GOT3 (cell line): ENCODE data around the gene PTPRT.

Experiments used
- DNase-seq: peaks from one replicate; lab custom pipeline; 2025; ENCODE audit warnings: mixed read lengths; lab: John Stamatoyannopoulos, UW

PTPRT gene

DNA sequence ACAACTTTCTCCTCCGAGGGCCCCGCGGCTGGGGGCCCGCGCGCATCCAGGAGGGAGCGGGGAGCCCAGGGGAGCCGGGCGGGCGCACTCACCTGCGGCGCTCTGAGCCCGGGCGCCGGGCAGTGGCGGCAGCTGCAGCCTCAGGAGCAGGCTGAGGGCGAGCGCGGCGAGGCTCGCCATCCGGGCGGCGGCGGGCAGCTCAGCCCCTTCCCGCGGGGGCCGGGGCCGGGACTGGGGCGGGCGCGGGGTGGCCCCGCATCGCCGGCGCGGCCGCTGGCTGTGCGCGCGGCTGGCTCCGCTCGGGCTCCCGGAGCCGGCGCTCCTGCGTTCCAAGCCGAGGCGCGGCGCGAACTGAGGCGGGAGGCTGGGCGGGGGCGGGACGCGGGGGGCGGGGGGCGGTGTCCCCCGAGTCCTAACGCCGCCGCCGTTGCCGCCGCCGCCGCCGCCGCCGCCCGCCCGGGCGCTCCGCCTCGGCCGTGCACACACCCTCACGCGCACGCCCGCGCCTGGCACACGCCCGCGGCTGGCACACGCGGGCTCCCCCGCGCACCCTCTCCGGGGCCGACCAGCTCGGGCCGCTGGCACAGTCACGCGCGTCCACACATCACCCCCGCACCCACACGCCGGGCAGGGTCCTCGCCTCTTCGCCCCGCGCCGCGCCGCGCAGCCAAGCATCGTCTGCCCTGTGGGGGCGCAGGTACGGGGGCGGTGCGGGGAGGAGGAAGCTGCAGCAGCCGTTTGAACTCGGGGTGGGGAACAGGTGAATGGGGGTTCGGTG, at the start of gene PTPRT:
PTPRT (minus strand) TSS at position 353 of the 778 bp plus-strand sequence; CDS start at position 180, 173 bp downstream.
- DNase-seq, result no peak

DNA sequence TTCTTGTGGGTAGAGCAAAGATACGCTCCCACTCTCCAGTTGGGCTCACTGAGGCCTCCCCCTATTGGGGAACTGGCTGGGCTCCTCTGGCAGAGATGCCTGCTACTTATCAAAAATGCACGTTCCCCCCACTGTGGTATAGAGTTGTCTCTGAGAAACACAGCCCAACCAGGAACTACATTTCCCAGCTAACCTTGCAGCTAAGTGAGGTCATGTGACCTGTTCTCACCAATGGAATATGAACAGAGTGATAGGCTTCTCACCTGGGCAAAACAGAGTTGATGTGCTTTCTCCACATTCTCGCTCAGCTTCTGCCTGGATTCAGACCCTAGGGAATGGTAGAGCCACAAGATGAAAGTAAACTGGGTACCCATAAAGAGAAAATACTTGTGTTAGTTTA, 49.1 kb upstream of the PTPRT start:
- DNase-seq, result no peak

DNA sequence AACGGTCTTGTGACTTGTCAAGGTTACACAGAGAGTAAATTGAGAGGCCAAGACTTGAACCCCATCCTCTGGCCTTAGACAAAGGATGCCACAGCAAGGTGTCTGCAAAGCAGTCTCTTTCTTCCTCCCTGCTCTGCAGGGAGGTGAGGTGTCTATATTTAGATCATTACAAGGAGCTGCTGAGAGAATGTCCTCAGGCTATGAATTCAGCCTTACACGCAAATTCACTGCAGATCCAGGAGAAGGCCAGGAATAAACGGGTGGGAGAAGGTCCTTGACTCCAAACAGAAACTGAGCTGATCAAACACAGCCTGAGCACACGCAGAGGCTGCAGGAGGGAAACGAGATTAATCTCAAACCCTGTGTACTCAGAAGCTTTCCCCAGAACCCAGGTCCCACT, 48.6 kb upstream of the PTPRT start:
- no peak for DNase-seq

DNA sequence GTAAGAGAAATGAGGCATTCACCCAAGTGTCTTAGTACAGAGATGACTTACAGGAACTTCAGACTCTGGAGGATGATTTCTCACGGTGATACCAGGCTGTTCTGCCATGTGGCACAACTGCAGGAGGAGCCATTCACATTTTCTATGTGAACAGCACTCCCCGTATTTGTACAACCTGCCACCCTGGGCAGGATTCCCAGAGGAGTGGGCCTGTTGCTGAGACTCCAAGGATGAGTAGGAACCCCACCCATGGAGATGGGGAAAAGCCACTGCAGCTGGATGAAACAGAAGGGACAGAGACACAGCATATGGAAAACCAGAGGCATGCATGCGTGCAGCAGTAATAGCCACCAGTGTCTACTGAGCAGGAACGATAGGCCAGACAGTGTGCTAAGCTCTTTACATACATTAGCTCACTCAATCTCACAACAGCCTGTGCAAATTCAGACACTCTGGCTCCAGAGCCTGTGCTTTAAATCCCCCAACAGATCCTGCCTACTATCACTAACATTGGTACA, 48.0 kb upstream of the PTPRT start:
- no peak for DNase-seq

DNA sequence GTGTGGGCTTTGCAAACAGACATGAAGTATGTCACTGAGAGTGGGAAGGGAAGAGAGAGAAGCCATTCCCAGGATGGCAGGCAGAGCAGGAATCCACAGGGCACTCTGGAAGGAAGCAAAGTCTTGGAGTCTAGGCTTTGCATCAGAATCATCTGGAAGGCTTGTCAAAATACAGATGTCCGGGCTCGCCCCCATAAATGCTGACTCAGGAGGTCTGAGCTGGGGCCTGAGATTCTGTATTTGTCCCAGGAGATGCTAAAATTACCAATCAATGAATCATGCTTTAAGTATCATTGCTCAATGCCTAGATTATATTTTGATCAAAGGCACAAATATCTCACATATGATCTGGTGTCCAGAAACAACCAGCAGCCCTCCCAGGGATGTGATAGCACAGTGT, 46.3 kb upstream of the PTPRT start:
- no peak for DNase-seq

DNA sequence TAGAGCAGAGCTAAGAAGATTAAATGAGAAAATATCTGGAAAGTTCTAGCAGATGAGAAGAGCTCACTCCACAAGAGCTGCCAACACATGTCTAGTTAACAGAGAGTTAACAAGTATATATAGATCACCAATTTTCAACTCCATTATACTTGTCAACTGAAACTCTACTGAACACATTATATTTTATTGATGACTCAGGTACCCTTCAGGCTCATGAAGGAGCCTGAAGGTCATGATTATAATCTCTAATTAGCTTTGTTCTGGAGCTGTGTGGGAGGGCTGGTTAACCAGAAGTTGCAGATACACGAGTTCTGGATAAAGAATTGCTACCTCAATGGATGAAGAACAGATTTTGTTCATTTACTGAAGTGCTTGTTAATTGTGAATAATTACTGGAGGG, 42.1 kb upstream of the PTPRT start:
- no peak for DNase-seq

DNA sequence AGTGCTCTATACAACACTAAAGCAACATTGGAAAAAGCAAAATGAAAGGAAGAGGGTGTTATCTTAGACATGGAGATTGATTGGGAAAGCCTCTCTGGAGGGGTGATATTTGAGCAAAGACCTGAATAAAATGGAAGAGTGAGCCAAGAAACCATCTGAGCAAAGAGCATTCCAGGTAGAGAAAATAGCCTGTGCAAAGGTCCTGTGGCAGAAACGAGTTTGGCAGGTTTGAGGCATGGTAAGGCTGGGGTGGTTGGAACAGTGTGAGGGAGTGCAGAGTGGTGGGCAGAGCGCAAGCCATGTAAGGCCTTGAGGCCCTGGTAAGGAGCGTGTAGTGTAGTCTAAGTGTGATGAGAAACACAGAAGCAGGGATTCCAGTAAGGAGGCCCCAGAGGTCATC, 40.0 kb upstream of the PTPRT start:
- no peak for DNase-seq

DNA sequence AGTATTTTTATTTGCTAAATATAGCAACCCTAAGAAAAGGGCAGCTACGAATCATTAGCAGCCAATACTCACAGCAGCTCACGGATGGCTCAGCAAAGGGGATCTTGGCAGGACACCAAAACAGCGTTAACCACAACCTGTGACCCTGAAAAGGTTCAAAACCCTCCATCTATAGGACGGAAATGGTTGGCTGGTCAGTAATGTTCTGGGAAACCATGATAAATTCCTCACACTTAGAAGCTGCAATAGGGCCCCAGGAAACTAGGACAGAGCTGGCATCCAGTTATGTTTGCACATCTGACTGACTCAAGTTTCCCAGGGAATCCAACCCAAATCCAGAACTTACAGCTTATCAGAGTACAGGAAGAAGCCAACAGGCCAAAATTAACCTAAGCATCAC, 30.9 kb upstream of the PTPRT start:
- no peak for DNase-seq

DNA sequence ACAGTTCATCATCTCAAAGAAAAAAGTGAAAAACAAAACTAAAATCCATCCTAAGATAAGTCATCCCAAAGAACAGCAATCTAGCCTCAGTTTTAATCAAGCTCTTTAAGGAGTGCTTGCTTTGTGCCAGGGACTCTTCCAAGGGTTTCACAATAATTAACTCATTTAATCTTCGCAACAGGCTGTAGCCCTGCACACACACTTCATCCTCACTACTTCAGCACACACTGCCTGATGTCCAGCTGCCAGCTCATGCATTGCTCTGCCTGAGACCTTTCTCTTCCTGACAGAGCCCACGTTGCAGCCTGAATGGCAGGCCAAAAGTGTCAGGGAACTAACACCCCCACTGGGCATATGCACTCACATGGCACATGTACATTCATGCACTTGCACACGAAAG, 21.2 kb upstream of the PTPRT start:
- no peak for DNase-seq

DNA sequence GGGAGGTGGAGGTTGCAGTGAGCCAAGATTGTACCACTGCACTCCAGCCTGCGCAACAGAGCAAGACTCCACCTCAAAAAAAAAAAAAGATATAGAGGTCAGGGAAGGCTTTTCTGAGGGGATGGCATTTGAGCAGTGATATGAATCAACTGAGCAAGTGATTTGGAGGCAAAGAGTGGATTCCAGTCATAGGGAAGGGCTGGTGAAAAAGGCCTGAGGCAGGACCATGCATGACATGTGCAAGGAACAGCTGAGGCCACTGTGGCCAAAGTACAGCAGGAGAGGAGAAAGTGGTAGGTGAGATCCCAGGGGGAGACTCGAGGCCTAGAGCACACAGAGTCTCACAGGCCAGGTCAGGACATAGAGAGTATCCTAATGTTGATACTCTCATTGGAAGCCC, 20.1 kb upstream of the PTPRT start:
- no peak for DNase-seq

DNA sequence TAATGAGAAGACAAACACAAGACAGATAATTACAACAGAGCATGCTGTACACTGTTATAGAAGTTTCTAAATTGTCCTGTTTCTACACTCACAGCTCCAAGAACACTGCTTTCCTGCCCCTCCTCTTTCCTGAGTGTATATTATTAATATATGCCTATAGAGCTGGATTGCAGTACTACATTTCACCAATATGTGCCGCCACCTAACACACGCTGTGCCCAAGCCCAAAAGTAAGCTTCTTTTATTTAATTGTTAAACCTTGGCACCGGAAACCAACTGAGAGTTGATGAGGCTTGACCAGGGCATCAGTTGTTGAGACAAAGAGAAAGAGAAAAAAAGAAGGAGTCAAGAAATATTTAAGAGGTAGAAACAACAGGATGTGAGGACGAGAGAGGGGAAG, 16.0 kb upstream of the PTPRT start:
- DNase-seq, result no peak

DNA sequence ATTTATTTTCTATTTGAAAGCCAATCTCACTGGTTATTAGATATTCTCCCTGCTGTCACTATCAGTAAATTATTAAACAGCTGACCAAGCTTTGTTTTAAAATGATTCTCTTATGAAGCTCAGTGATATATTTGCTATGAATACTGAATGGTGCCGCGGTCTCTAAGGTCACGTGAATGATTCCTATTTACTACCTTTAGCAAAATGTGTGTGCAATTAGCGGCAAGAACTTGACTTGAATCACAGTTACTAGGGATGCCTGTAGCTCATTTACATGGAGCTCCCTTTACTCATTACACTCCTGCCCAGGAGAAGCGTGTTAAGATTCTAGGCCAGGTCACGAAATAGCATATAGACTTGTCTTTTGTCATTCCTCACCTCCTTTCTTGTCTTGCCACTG, 12.4 kb upstream of the PTPRT start:
- DNase-seq, result no peak

DNA sequence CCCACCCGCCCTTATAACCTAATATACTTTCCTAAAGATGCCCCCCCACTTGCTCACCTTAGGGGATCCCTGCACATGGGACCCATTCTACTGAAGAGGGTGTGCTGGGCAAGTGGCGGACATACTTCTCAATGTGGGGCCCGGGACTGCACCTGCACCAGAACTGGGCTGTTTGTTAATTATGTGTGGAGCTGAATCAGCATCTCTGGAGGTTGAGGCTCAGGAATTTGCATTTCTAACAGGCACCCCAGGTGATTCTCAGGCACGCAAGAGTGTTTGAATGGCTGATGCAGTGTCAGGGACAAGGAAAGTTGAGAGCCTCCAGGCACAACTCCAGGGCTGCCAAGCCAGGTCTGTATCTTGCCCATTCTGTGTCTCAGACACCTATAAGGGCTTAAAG, 8.9 kb upstream of the PTPRT start:
- no peak for DNase-seq

DNA sequence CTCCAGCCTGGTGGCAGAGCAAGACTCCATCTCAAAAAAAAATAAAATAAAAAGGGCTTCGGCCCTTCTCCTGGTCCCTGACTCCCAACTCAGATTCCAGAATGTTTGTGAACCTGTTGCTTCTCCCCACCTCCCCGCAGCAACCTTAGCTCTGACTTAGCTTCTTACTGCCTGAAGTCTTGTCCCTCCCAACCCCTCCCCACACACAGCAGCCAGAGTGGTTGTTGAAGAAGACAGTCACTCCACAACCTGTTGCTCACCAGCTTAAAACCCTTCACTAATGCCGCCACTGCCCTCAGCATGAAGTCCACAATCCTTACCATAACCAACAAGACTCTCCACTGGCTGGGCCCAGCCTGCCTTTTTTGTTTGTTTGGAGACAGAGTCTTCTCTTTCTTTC, 6.5 kb upstream of the PTPRT start:
- no peak for DNase-seq

DNA sequence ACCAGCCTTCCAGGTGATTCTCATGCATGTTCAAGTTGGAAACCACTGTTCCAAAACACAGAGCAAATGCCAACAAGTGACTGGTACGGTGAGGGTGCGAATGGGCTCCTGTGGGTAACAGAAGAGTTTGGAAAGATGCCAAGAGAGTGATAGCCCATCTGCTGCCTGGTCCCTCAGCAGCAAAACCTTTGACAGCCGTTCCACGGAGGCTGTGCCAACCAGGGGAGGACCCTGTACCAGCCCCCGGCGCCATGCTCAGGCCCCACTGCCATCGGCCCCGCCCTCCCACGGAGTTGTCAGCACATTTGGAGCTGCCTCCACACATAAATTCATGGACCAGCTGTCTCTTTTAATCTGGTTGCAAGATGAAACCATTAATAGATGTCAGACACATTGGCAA, 4.4 kb upstream of the PTPRT start:
- DNase-seq, result no peak

DNA sequence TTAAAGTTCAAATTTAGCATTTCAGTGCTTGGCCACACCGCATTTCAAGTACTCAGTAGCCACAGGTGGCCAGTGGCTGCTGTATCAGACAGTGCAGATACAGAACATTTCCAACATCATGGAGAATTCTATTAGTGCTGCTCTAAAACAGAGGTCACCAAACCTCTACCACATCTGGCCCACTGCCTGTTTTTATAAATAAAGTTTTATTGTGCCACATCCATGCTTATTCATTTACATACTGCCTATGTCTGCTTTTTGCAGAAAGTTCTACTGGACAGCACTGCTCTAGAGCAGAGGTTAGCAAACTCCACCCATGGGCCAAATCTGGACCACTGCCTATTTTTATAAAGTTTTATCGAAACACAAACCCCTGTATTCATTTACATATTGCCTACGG, 3.7 kb upstream of the PTPRT start:
- DNase-seq, result no peak

DNA sequence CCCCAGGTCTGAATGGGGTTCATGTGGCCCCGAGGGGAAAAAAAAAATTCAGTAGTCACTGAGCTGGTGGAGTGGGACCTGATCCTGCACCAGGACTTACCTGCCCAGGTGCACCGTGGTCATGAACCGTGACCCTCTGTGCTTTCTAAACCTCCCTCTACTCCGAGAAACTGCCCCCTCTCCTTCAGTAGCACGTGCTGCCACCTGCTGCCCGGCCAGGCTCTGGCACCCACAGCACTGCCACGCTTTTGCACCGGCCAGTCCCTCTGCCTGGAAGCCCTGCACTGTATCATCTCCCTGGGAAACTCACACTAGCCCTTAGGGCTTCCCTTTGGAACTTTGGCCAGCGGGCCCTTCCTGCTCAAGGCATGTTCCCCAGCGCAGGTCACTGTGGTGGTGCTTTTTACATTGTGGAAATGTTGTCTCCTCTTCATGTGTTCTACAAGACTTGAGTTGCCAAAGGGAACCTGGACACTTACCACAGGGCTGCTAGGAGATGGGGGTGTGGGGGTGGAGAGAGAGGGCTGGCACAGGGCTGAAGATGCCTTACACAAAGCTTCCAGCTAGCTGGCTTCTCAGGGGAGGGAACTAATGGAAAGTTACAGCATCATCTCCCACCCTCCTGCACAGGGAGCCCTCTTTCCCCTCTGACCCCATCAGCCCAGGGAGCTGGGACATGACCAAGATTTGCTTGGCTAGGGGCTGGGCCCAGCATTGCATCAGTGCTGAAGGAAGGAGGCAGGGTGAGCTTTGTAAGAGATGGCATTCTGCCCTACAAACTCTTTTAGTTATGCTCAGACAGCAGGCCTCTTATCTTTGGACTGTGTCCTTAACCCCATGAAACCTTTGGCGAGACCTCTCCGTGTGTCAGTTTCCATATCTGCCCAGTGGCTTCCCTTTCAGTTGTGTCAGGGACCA, 2.5 kb upstream of the PTPRT start:
- no peak for DNase-seq

DNA sequence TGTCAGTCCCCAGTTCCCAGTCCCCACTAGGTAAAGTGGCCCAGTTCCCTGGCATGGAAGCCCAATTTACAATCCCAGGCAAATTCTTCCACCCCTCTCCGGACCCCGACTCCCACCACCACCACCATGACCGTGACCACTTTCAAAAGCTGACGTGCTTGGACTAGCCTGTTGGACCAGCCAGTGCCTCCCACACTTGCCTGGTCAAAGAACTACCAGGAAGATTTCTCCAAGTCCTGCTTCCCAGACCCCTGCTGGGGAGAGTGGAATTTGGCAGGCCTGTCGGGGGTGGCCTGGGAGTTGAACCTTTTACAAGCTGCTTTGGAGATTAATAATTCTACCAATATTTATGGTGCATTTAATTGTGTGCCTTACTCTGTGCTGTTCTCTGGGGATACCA, 1.4 kb upstream of the PTPRT start:
- no peak for DNase-seq

DNA sequence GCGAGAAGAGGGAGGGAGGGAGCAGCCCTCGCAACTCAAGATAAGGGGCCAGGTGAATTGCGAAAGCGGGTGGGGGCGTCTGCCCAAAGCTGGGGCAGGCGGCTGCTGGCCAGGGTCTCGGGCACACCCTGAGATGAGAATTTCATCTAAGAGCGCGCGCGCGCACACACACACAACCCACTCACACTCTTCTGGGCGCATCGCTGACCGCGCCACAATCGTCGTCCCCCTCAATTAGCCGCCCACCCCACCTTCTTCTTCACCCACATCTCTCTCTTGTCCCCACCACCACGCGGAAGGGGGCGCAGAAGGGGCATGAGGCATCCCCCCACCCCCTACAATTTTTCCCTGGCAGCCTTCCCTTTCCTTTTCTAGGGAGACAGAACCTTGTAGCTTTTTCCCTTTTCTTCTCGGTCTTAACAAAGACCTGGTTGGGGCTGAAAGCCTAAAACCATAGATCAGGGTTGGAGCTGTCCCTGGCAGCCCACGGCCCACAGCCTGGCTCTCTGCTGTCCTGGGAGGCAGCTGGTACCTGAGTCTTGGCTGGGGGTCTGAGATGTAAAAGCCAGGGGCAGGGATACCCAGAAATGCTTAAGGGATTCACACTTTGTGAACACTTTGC, 737 bp upstream of the PTPRT start:
- no peak for DNase-seq

DNA sequence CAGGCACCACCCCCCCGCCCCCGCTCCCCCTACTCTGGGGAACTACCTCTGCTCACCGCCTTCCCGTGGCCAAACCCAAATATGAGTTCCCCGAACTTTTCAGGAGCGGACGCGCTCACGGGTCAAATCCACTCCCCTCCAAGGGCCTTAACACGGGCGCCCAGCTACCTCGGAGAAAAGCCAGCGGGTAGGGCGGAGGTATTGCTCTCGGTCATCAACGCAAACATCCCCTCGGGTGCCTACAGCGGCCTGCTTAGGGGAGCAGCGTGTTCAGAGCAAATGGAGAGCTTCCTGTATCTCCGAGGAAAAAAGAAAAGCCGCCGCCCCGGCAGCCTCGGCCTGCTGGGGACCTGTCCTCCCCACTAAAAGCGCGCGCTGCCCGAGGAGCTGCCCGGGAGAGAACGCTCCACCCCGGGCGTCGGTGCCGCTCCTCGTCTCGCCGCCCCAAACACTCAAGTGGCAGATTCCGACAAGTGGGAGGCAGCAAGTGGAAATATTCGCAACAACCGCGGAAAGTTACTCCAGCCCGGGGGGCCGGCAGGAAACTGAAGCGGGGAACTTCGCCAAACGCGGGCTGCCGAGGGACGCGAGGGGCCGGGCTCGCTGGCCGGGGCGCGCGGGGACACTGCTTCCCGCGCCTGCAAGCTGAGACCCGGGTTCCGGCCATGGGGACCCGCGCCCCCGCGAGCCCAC, 699 bp downstream of the PTPRT start:
- DNase-seq, result no peak

DNA sequence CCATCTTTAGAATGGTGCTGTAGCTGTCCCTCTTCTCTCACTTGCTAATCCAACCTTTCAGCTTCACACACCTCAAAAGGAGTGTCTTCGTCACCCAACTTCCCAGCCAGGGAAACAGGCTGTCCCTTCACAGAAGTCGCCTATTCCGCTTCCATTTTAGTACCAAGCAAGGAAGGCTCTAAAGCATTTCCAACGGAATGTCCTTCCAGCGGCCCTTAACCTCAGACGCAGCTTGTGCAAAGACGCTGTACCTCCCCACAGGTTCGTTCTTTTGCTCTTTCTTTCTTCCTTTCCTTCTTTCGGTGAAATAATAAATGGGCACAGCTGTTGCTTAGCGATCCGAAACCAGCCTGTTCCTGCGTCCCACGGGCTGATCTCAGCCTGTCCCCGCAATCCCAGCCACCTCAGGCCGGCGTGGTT, 1.5 kb downstream of the PTPRT start:
- no peak for DNase-seq
